HG03135 (cell line): Measurements from ENCODE around the gene LST1.

Experiments
- ATAC-seq: cut with Tn5 transposase; IDR thresholded peaks from one replicate; pipeline ENCODE4 v1.9.1; 2021; ENCODE audit warnings: mild to moderate bottlenecking, moderate library complexity; ENCODE audit not compliant: unreplicated experiment

Gene LST1

DNA sequence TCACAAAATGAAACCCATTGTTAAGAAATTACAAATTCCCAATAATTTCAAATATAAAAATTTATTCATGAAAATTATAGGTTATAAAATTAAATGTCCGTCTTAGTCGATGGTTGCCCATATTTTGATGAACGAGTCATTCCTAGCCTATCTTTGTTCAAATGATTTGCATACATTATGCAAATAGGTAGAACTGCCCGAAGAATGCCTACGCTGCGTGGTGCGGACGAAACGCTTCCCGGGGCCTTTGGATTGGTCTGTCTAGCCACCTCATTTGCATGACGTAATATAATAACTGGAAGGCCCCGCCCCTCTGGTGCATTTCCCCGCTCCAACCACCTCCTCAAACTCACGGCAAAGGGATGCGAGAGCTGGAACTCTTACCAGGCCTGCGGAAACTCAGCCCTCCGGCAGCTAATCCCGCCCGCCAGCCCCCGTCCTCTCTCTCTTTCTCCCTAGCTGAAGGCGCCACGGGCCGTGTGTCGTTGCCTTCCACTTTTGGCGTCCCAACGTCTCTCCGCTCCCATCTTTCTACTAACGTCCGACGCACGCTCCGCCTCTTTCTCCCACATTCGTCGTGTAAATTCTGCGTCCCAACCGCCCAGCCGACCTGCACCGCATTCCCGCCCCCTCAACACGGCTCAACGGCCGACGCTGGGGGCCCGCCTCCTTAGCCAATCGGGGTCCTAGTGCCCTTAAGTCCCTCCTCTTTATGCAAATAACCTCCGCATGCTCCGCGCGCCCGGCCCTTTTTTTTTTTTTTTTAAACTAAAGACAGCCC, 33.9 kb downstream of the LST1 start:
- peak; percentile 76 for ATAC-seq

DNA sequence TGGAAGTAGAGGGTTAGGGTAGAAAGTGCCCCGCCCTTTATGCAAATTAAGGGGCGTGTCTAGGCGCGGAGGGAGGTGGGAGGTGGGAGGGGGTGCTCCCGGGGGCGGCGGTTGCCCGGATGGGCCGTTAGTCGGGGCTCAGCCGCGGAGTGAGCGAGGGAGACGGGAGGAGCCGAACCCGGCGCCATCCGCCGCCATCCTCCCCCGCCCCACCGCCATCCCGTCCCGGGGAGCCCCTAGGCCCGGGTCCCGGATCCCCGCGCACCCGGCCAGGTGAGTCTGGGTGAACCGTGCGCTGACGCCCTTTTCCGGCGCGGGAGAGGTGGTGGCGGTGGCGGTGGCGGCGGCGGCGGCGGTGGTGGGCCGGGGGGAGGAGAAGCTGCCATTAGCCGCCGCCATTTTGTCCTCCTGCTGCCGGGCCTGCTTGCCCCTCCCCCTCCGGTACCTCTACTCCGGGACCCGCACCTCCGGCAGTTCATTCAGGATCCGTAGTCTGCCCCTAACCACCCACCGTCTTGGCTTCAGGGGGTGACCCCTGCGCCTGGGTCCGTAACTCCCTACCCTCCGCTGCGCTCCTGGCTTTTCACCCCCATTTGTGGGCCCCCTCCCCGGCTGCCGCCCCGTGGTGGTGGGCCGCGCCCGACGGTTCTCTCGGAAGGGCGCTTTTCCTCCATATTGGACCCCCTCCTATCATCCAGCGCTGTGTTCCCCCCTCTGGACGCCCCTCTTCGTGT, 34.7 kb downstream of the LST1 start, which contains the start of gene PRRC2A:
TSS of gene PRRC2A (plus strand) at position 130 of the 734 bp plus-strand sequence. CDS start 2,075 bp downstream, outside the sequence.
- ATAC-seq: peak; percentile 24

DNA sequence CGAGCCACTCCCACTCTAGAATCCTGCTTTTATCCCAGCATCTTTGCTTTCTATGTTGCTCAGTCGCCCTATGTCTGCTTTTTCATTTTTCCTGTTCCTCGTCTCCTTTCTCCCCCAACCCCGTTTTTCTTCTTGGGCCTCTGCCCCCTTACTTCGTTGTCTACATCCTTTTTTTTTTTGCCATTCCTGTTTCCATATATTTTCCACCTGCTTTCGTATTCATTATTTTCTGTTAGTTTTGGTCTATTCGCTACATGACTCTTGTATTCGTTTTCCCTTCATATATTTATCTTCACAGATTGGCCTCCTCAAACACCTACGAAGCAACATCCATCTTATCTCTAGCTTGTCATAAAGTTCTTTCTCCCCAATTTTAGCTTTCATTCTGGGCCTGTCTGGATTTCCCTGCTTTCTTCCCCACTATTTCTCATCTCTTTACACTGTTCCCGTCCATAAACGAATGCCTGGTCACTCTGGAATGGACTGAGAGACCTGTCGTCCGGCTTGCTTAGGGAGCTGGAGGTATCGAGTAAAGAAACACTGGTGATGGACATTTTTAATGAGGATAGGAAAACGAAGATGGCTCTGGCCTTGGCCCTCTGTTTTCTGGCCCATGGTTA, 35.4 kb downstream of the LST1 start:
- ATAC-seq: no peak

DNA sequence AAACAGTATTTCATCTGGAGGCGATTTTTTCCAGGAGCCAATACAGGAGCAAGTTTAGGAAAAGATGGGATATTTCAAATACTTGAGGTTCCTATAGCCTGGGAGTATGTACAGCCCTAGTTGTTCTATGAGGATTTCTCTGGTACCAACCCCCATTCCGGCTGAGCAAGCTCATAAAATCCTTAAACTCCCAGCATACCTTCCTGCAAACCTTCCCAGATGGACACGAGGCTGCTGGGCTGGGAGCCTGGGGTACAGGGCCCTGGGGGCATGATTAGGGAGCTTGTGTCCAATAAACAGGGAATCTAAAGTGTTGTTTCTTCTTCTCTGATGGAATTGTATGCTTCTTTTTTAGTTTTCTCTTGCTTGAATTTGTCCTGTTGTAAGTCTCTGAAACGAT, 35.9 kb downstream of the LST1 start:
- no peak for ATAC-seq

DNA sequence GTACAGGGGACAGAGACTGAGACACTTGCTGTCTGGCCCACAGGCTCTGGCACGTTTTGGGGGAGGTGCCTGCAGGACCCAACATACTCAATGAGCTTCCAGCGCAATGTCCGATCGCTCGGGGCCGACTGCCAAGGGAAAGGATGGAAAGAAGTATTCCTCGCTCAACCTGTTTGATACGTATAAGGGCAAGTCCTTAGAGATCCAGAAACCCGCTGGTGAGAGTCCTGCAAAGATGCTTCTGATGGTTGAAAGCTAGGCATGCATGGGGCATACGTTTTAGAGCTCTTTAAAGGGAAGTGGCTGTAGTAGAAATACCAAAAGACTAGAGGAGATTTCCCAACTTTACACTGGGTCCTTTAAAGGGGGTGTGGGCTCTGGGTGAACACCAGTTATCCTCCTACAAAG, 36.6 kb downstream of the LST1 start:
- no peak for ATAC-seq

DNA sequence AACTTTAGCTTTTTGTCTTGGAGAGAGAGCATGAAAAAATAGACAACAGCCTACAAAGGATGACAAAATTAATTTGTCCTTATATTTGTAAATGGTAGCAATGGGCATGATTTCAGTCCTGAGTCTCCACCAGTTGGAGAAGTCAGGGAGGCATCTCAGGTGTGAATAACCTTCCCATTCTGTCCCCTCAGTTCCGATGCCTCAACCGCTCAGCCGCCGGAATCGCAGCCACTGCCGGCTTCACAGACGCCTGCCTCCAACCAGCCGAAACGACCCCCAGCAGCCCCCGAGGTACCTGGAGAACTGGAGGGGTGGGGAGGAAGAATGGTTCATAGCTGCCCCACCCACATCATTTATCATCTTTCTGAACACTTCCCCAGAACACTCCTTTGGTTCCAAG, 38.0 kb downstream of the LST1 start:
- no peak for ATAC-seq

DNA sequence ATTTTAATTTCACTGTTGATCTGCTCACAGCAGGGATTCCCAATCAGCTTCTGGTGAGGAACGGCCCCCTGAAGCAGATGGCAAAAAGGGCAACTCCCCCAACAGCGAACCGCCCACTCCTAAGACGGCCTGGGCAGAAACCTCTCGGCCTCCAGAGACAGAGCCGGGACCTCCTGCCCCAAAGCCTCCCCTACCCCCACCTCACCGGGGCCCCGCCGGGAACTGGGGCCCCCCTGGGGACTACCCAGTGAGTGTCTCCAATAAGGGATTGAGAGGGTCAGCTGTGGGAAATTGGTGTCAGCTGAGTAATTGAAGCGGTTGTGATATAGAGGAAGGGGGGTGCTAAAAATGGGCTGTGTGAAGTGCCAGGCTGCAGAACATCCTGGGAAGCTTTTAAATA, 40.9 kb downstream of the LST1 start:
- ATAC-seq: no peak

DNA sequence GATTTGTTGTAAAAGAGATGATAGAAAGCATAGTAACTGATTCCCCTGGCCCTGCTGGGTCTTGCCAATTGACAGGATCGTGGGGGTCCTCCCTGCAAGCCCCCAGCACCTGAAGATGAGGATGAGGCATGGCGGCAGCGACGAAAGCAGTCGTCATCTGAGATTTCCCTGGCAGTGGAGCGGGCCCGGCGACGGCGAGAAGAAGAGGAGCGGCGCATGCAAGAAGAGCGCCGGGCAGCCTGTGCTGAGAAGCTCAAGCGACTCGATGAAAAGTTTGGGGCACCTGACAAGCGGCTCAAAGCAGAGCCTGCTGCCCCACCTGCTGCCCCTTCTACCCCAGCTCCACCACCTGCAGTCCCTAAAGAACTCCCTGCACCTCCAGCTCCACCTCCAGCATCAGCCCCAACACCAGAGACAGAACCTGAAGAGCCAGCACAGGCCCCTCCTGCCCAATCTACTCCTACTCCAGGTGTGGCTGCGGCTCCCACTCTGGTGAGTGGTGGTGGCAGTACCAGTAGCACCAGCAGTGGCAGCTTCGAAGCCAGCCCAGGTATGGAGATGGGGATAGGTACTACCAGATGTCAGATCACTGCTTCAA, 41.7 kb downstream of the LST1 start:
- no peak for ATAC-seq

DNA sequence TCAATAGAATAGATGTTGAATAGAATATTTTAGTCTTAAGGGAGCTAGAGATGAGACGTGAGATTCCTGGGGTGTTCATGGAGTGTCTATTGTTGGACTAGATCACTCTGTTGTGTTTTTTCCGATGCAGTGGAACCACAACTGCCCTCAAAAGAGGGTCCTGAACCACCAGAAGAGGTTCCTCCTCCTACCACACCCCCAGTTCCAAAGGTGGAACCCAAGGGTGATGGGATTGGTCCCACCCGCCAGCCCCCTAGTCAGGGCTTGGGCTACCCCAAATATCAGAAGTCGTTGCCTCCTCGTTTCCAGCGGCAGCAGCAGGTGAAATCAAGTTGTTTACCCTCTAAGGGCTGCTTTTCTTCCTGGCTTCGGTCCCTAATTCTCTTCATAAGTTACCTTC, 42.9 kb downstream of the LST1 start:
- no peak for ATAC-seq

DNA sequence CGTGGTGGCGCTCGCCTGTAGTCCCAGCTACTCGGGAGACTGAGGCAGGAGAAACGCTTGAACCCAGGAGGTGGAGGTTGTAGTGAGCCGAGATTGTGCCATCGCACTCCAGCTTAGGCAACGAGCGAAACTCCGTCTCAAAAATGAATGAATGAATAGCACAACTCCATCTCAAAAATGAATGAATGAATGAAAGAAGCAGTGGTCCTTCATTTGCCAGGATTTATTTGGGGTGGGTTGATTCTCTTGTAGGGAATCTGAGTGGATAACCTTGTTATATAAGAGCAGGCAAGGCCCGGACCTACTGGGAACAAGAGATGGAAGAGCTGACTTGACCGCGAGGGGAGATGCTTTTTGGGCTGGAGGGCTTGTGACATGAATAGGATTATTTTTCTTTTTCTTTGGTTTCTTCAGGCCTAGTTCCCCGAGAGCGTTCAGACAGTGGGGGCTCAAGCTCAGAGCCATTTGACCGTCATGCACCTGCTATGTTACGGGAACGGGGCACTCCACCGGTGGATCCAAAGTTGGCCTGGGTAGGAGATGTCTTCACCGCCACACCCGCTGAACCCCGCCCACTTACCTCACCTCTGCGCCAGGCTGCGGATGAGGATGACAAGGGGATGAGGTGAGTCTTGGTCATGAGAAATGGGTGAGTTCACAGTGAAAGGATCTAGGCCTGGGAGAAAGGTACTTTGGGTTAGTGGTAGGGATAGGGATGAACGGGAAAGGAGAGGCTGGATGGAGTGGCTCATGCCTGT, 44.3 kb downstream of the LST1 start:
- ATAC-seq: no peak

DNA sequence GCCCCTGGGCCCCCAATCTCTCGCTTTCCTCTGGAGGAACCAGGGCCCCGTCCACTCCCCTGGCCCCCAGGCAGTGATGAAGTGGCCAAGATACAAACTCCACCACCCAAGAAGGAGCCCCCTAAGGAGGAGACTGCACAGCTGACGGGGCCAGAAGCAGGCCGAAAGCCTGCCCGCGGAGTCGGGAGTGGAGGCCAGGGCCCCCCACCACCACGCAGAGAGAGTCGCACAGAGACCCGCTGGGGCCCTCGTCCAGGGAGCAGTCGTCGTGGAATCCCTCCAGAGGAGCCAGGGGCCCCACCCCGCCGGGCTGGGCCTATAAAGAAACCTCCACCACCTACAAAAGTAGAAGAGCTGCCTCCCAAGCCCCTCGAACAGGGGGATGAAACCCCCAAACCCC, 45.1 kb downstream of the LST1 start:
- ATAC-seq: no peak

DNA sequence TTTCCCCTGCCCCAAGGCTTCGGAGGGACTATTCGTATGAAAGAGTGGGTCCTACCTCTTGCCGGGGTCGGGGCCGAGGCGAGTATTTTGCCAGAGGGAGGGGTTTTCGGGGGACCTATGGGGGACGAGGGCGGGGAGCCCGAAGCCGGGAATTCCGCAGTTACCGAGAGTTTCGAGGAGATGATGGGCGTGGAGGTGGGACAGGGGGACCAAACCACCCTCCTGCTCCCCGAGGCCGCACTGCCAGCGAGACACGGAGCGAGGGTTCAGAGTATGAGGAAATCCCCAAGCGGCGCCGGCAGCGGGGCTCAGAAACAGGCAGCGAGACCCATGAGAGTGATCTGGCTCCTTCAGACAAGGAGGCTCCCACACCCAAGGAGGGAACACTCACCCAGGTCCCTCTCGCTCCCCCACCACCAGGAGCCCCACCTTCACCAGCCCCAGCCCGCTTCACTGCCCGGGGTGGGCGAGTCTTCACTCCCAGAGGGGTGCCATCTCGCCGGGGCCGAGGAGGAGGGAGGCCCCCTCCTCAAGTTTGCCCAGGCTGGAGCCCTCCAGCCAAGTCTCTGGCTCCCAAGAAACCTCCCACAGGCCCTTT, 45.7 kb downstream of the LST1 start:
- no peak for ATAC-seq

DNA sequence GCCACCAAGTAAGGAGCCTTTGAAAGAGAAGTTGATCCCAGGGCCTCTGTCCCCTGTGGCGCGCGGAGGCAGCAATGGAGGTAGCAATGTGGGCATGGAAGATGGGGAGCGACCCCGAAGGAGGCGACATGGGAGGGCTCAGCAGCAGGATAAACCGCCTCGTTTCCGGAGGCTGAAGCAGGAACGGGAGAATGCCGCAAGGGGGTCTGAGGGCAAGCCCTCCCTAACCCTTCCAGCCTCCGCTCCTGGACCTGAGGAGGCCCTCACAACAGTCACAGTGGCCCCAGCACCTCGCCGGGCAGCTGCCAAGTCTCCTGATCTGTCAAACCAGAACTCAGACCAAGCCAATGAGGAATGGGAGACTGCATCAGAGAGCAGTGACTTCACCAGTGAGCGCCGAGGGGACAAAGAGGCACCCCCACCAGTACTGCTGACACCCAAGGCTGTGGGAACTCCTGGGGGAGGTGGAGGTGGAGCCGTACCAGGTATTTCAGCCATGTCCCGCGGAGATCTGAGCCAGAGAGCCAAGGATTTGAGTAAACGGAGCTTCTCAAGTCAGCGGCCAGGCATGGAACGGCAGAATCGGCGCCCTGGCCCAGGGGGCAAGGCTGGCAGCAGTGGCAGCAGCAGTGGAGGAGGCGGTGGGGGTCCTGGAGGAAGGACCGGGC, 46.3 kb downstream of the LST1 start:
- no peak for ATAC-seq

DNA sequence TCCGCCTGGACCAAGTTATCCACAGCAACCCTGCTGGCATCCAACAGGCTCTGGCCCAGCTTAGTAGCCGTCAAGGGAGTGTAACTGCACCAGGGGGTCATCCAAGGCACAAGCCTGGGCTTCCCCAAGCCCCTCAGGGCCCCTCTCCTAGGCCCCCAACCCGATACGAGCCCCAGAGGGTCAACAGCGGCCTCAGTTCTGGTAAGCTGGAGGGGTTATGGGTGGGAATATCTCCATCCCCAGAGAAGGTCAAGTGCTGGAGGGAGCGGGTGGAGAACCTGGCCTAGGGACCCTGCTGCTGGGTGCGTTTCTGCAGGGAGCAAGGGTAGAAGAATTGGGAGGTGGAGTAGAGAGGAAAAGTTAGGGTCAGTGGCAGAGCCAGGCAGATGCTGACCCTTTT, 47.4 kb downstream of the LST1 start:
- ATAC-seq: no peak

DNA sequence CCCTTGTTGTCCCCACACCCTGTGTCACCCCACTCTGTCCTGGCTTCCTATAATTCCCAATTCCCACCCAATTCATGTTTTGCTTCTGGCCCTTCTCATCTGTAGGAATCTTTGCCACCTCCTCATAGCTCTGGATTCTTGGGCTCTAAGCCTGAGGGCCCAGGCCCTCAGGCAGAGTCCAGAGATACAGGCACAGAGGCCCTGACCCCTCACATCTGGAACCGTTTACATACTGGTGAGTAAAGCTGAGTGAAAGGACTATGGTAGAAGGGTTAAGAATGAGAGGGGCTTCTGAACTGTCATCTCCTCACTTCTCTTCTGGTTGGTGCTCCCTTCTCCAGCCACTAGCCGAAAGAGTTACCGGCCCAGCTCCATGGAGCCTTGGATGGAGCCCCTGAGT, 48.1 kb downstream of the LST1 start:
- no peak for ATAC-seq

DNA sequence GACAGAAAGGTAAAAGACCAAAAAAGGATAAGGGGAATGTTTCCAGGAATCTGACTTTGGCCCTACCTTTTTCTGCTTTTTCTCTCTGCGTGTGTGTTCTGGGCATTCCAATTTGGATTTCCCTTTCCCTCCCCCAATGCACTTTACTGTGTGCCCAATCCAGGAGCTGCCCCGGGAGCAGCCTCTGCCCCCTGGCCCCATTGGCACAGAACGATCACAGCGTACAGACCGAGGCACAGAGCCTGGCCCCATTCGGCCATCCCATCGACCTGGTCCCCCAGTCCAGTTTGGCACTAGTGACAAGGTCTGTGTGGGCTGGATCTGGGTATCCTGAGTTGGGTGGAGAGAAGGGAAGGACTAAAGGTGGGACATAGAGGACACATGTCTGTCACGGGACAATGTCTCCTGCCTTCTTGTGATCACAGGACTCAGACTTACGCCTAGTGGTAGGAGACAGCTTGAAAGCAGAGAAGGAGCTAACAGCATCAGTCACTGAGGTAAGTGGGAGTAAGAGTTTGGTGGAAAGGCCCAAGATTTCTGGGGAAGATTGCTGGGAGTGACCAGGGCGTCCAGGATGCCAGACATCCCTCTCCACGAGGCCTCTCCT, 49.0 kb downstream of the LST1 start:
- no peak for ATAC-seq

DNA sequence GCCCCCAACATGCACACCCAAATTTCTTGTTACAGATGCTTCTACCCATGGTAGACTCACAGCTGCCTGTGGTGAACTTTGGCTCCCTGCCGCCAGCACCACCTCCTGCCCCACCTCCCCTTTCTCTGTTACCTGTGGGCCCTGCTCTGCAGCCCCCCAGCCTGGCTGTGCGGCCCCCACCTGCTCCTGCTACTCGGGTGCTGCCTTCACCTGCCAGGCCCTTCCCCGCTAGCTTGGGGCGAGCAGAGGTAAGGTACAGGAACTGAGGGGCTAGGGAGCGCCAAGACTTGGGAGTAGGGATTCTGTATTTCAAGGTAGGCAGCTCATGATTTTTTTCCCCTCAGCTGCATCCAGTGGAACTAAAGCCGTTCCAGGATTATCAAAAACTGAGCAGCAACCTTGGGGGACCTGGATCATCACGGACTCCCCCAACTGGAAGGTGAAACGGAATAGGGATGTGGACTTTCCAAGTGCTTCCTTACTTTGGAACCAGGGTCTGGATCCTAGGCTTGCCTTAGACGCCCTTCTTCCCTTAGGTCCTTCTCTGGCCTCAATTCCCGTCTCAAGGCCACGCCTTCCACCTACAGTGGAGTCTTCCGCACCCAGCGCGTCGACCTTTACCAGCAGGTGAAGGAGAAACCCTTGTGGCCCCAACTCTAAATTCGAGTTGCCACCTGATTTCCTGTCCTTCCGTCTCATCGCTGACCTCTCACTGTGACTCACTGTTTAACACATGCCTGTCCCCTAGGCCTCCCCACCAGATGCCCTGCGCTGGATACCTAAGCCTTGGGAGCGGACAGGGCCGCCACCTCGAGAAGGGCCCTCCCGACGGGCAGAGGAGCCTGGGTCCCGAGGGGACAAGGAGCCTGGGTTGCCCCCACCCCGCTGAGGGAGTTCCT, 50.9 kb downstream of the LST1 start:
- ATAC-seq: no peak
